Thoracic aorta (tissue), 2 donors: ENCODE data around the gene IER5L. TPM values are rescaled to one million over a fixed set of nuclear protein-coding genes. Genes with fewer than 3 reads are reported as not detected.
"Not testable (repeated sequence)": the region's sequence is repeated elsewhere in the genome, so short reads cannot be mapped to it uniquely, and the experiment has no call there.

Experiments used
- ATAC-seq: fragments of 150-250 bp; one replicate; pipeline ENCODE4 v1.8.0; 2017; ENCODE audit warnings: low read depth; ENCODE audit not compliant: insufficient number of reproducible peaks, low FRiP score
- DNase-seq: peaks from one replicate; pipeline ENCODE4 v3.0.0-alpha.2; 2020; ENCODE audit warnings: low spot score
- H3K27ac ChIP-seq, 2 donors: fragments of 200-600 bp; sonication (generic); 1 replicate in 1 of 2; 2 replicates in 1 of 2; pipeline ENCODE4 v1.5.1; 2016; ENCODE audit warnings: mild to moderate bottlenecking in 2 of 2, moderate library complexity in 2 of 2
- H3K27me3 ChIP-seq: fragments of 200-600 bp; sonication (generic); replicated peaks from 2 replicates; pipeline ENCODE4 v1.6.0; 2016; ENCODE audit warnings: mild to moderate bottlenecking; ENCODE audit not compliant: insufficient read depth
- H3K36me3 ChIP-seq: fragments of 200-600 bp; sonication (generic); one replicate; pipeline ENCODE4 v1.5.1; 2016
- H3K4me1 ChIP-seq, 2 donors: fragments of 200-600 bp; sonication (generic); 1 replicate in 1 of 2; 2 replicates in 1 of 2; pipeline versions ENCODE4 v1.5.1 to v1.6.0; 2016; ENCODE audit warnings: low read depth in 2 of 2, mild to moderate bottlenecking in 1 of 2; ENCODE audit not compliant: control insufficient read depth in 1 of 2
- H3K4me3 ChIP-seq: fragments of 200-600 bp; sonication (generic); 2 replicates; pipeline ENCODE4 v1.5.1; 2016; ENCODE audit warnings: mild to moderate bottlenecking
- H3K9me3 ChIP-seq: fragments of 200-600 bp; sonication (generic); 2 replicates; pipeline ENCODE4 v1.5.1; 2016
- CTCF ChIP-seq: fragments of 200-600 bp; sonication (generic); IDR thresholded peaks from one replicate; pipeline ENCODE4 v1.5.1; 2019; ENCODE audit warnings: antibody characterized with exemption
- total RNA-seq, 2 donors: library from RNA; depleted of rRNA; stranded (reverse); fragments of >200 nt; gene quantifications; one replicate each; pipeline versions ENCODE4 v1.1.0 to v1.2.3, GENCODE V29; 2016

Gene IER5L
- total RNA-seq, 2 donors from 2014 or later: 65.4 to 81.2 TPM

GRCh38 chr9:129195606-129196005 is 17.5 kb upstream of the IER5L start:
- H3K9me3 ChIP-seq: no peaks in the 10 kb centered on the region
- no peaks in the 10 kb centered on the region for H3K27me3 ChIP-seq
- no peak overlapping the region for H3K27ac ChIP-seq
- no peaks in the 10 kb centered on the region for H3K36me3 ChIP-seq
- H3K4me3 ChIP-seq: no peak overlapping the region
- peaks cover 0 to 11% of the 10 kb centered on the region in 2 donors for H3K4me1 ChIP-seq
- ATAC-seq: no peak
- no peak for DNase-seq
- no peak for TF ChIP-seq CTCF

DNA sequence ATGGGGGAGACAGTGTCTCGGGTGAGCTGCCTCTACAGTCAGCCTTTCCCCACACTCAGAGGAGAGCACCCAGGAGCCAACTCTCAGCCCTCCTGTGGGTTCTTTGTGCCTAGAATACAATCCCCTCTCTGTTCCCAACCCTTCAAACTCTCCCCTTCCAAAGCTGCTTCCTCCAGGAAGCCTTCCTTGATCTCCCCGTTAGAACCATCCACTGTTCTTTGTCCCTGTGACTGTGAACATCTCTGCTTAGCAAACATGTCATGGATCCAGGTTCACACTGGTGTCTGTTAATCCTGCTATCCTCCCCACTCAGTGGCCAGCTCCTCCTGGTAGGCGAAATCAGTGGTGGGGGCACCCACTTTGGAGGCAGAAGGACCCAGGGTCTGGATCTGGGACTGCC is 16.2 kb upstream of the IER5L start:
- no peak for TF ChIP-seq CTCF
- ATAC-seq (no peak), DNase-seq (no peak)

DNA sequence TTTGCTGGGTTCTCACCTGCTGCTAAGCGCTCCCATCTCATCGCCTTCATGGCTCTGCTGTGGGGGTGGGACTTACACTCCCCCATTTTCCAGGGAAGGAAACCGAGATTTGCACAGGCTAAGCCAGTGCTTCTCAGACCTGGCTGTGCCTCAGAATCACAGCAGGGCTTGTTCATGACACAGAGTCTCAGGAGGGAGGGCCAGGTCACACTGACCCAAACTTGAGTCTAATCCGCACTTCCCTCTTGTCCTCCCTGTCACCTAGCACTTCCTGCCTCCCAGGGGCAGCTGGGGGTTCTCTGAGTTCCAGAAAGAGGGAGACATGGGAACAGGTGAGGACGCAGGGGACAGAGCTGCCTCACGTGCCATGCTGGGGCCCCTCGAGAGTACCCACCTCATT is 15.6 kb upstream of the IER5L start:
- ATAC-seq (no peak), DNase-seq (no peak)
- H3K4me3 ChIP-seq: no peak overlapping the region
- no peak for TF ChIP-seq CTCF
- H3K36me3 ChIP-seq: no peaks in the 10 kb centered on the region
- no peaks in the 10 kb centered on the region for H3K9me3 ChIP-seq
- H3K27ac ChIP-seq: no peak overlapping the region
- H3K27me3 ChIP-seq: no peaks in the 10 kb centered on the region
- peaks cover 0 to 11% of the 10 kb centered on the region in 2 donors for H3K4me1 ChIP-seq

More for the DNA sequence above, 16.2 kb upstream of the IER5L start:
- Histone ChIP-seq H3K36me3 (no peaks in the 10 kb centered on the region), H3K27me3 (no peaks in the 10 kb centered on the region), H3K4me3 (no peak overlapping the region), H3K9me3 (no peaks in the 10 kb centered on the region), H3K4me1 (peaks cover 0 to 11% of the 10 kb centered on the region in 2 donors), H3K27ac (no peak overlapping the region)

DNA sequence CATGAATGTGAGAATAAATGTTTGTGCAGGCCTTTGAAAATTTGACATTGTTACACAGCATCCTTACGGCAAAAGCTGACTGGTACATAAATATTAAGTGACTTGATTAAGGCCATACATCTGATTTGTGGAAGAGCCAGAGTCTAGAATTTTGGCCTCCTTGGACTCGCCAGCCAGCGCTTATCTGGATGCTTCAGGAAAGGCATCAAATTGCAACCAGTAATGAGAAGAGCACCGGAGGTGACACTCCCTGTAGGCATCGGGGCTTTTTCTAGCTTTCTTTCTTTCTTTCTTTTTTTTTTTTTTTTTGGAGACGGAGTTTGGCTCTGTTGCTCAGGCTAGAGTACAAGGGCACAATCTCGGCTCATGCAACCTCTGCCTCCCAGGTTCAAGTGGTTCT is 13.2 kb upstream of the IER5L start:
- H3K27me3 ChIP-seq: no peaks in the 10 kb centered on the region
- TF ChIP-seq CTCF: no peak
- H3K27ac ChIP-seq: no peak overlapping the region
- ATAC-seq (no peak), DNase-seq (no peak)
- H3K4me3 ChIP-seq: no peak overlapping the region
- no peaks in the 10 kb centered on the region for H3K9me3 ChIP-seq
- H3K36me3 ChIP-seq: no peaks in the 10 kb centered on the region
- H3K4me1 ChIP-seq: no peaks in the 10 kb centered on the region

DNA sequence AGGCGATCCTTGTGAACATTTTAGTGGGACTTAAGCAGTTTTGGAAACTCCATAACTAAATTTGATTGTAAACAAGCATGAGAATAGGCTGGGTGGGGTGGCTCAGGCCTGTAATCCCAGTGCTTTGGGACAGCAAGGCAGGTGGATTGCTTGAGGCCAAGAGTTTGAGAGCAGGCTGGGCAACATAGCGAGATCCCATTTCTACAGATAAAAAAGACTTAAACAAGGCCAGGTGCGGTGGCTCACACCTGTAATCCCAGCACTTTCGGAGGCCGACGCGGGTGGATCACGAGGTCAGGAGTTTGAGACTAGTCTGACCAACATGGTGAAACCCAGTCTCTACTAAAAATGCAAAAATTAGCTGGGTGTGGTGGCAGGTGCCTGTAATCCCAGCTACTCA is 11.9 kb upstream of the IER5L start:
- not testable (repeated sequence) for DNase-seq, H3K27me3 ChIP-seq, H3K36me3 ChIP-seq, H3K9me3 ChIP-seq, H3K4me3 ChIP-seq, ATAC-seq, H3K27ac ChIP-seq, H3K4me1 ChIP-seq

- no peak for TF ChIP-seq CTCF
- Histone ChIP-seq H3K4me1 (no peaks in the 10 kb centered on the region), H3K9me3 (no peaks in the 10 kb centered on the region), H3K27ac (no peak overlapping the region), H3K4me3 (no peak overlapping the region), H3K27me3 (no peaks in the 10 kb centered on the region), H3K36me3 (no peaks in the 10 kb centered on the region)
- ATAC-seq (no peak), DNase-seq (no peak)
Measured at GRCh38 chr9:129187042-129187441, 9.0 kb upstream of the IER5L start.
